ENCODE results near the gene AGAP1. TPM values are rescaled to one million over a fixed set of nuclear protein-coding genes. Genes with fewer than 3 reads are reported as not detected.

AGAP1 gene
- total and polyA plus RNA-seq, 4 donors, result 36.1 to 79.4 (median 52.6) TPM

GRCh38 chr2:235623752-235624151, 129.9 kb downstream of the AGAP1 start:
- H3K4me1 ChIP-seq (ENCODE audit: control insufficient read depth, insufficient read depth, low read length), result peaks cover 28% of the 10 kb centered on the region
- H3K27me3 ChIP-seq (ENCODE audit: control insufficient read depth, insufficient read depth, low read length), result no peaks in the 10 kb centered on the region
- no peak overlapping the region for H3K4me3 ChIP-seq (ENCODE audit: low read depth, low read length)
- no peak overlapping the region for H3K27ac ChIP-seq (ENCODE audit: low read depth, low read length)
- H3K36me3 ChIP-seq (ENCODE audit: control insufficient read depth, insufficient read depth, low read length), result peaks cover 10% of the 10 kb centered on the region
- DNase-seq (ENCODE audit: low read depth in 4 of 6, low spot score in 6 of 6), result no peak
- no peaks in the 10 kb centered on the region for H3K9me3 ChIP-seq (ENCODE audit: control insufficient read depth, insufficient read depth, low read length)
- WGBS (ENCODE audit: insufficient coverage), result no CpG with 5 or more reads among the region's 2 CpGs

GRCh38 chr2:235626658-235627057, 132.8 kb downstream of the AGAP1 start:
- no peak overlapping the region for H3K4me3 ChIP-seq (ENCODE audit: low read depth, low read length)
- no peaks in the 10 kb centered on the region for H3K27me3 ChIP-seq (ENCODE audit: control insufficient read depth, insufficient read depth, low read length)
- H3K4me1 ChIP-seq (ENCODE audit: control insufficient read depth, insufficient read depth, low read length), result peaks cover 31% of the 10 kb centered on the region
- H3K9me3 ChIP-seq (ENCODE audit: control insufficient read depth, insufficient read depth, low read length), result no peaks in the 10 kb centered on the region
- DNase-seq (ENCODE audit: low read depth in 4 of 6, low spot score in 6 of 6), result no peak
- no peaks in the 10 kb centered on the region for H3K36me3 ChIP-seq (ENCODE audit: control insufficient read depth, insufficient read depth, low read length)
- H3K27ac ChIP-seq (ENCODE audit: low read depth, low read length), result no peak overlapping the region
- WGBS (ENCODE audit: insufficient coverage), result 100% methylated on average over 1 of the region's 5 CpGs

GRCh38 chr2:235627682-235628081, 133.8 kb downstream of the AGAP1 start:
- Histone ChIP-seq H3K4me3 (ENCODE audit: low read depth, low read length) (no peak overlapping the region), H3K27ac (ENCODE audit: low read depth, low read length) (no peak overlapping the region), H3K9me3 (ENCODE audit: control insufficient read depth, insufficient read depth, low read length) (no peaks in the 10 kb centered on the region), H3K27me3 (ENCODE audit: control insufficient read depth, insufficient read depth, low read length) (no peaks in the 10 kb centered on the region), H3K36me3 (ENCODE audit: control insufficient read depth, insufficient read depth, low read length) (no peaks in the 10 kb centered on the region), H3K4me1 (ENCODE audit: control insufficient read depth, insufficient read depth, low read length) (peaks cover 23% of the 10 kb centered on the region)
- DNase-seq (ENCODE audit: low read depth in 4 of 6, low spot score in 6 of 6), result peak in 1 of 6 donors; percentile 42
- 79% methylated on average over 2 of the region's 4 CpGs for WGBS (ENCODE audit: insufficient coverage)

- no peaks in the 10 kb centered on the region for H3K9me3 ChIP-seq (ENCODE audit: control insufficient read depth, insufficient read depth, low read length)
- H3K4me3 ChIP-seq (ENCODE audit: low read depth, low read length), result no peak overlapping the region
- H3K27ac ChIP-seq (ENCODE audit: low read depth, low read length), result no peak overlapping the region
- peak in 2 of 6 donors; percentile 86 to 95 for DNase-seq (ENCODE audit: low read depth in 4 of 6, low spot score in 6 of 6)
- H3K27me3 ChIP-seq (ENCODE audit: control insufficient read depth, insufficient read depth, low read length), result no peaks in the 10 kb centered on the region
- H3K4me1 ChIP-seq (ENCODE audit: control insufficient read depth, insufficient read depth, low read length), result peaks cover 21% of the 10 kb centered on the region
- WGBS (ENCODE audit: insufficient coverage), result 24% methylated on average over 21 of the region's 21 CpGs
- H3K36me3 ChIP-seq (ENCODE audit: control insufficient read depth, insufficient read depth, low read length), result no peaks in the 10 kb centered on the region
Measured at GRCh38 chr2:235630718-235631296, 137.0 kb downstream of the AGAP1 start.

- 74% methylated on average over 6 of the region's 12 CpGs for WGBS (ENCODE audit: insufficient coverage)
- no peak for DNase-seq (ENCODE audit: low read depth in 4 of 6, low spot score in 6 of 6)
- Histone ChIP-seq H3K4me3 (ENCODE audit: low read depth, low read length) (no peak overlapping the region), H3K27ac (ENCODE audit: low read depth, low read length) (no peak overlapping the region), H3K4me1 (ENCODE audit: control insufficient read depth, insufficient read depth, low read length) (peaks cover 34% of the 10 kb centered on the region), H3K36me3 (ENCODE audit: control insufficient read depth, insufficient read depth, low read length) (no peaks in the 10 kb centered on the region), H3K9me3 (ENCODE audit: control insufficient read depth, insufficient read depth, low read length) (no peaks in the 10 kb centered on the region), H3K27me3 (ENCODE audit: control insufficient read depth, insufficient read depth, low read length) (no peaks in the 10 kb centered on the region)
Measured at GRCh38 chr2:235634435-235635158, 140.8 kb downstream of the AGAP1 start.

- Histone ChIP-seq H3K9me3 (ENCODE audit: control insufficient read depth, insufficient read depth, low read length) (no peaks in the 10 kb centered on the region), H3K4me3 (ENCODE audit: low read depth, low read length) (no peak overlapping the region), H3K4me1 (ENCODE audit: control insufficient read depth, insufficient read depth, low read length) (peaks cover 32% of the 10 kb centered on the region), H3K36me3 (ENCODE audit: control insufficient read depth, insufficient read depth, low read length) (no peaks in the 10 kb centered on the region), H3K27ac (ENCODE audit: low read depth, low read length) (no peak overlapping the region), H3K27me3 (ENCODE audit: control insufficient read depth, insufficient read depth, low read length) (no peaks in the 10 kb centered on the region)
- DNase-seq (ENCODE audit: low read depth in 4 of 6, low spot score in 6 of 6), result no peak
- 88% methylated on average over 12 of the region's 12 CpGs for WGBS (ENCODE audit: insufficient coverage)
Measured at GRCh38 chr2:235636546-235636945, 142.7 kb downstream of the AGAP1 start.

GRCh38 chr2:235637896-235638295, 144.1 kb downstream of the AGAP1 start:
- Histone ChIP-seq H3K27ac (ENCODE audit: low read depth, low read length) (no peak overlapping the region), H3K4me3 (ENCODE audit: low read depth, low read length) (no peak overlapping the region), H3K36me3 (ENCODE audit: control insufficient read depth, insufficient read depth, low read length) (no peaks in the 10 kb centered on the region), H3K27me3 (ENCODE audit: control insufficient read depth, insufficient read depth, low read length) (no peaks in the 10 kb centered on the region), H3K9me3 (ENCODE audit: control insufficient read depth, insufficient read depth, low read length) (no peaks in the 10 kb centered on the region), H3K4me1 (ENCODE audit: control insufficient read depth, insufficient read depth, low read length) (peaks cover 40% of the 10 kb centered on the region)
- 98% methylated on average over 5 of the region's 7 CpGs for WGBS (ENCODE audit: insufficient coverage)
- DNase-seq (ENCODE audit: low read depth in 4 of 6, low spot score in 6 of 6), result no peak

GRCh38 chr2:235638541-235639427, 144.9 kb downstream of the AGAP1 start:
- H3K4me3 ChIP-seq (ENCODE audit: low read depth, low read length), result no peak overlapping the region
- no peaks in the 10 kb centered on the region for H3K27me3 ChIP-seq (ENCODE audit: control insufficient read depth, insufficient read depth, low read length)
- H3K27ac ChIP-seq (ENCODE audit: low read depth, low read length), result no peak overlapping the region
- no peak for DNase-seq (ENCODE audit: low read depth in 4 of 6, low spot score in 6 of 6)
- H3K9me3 ChIP-seq (ENCODE audit: control insufficient read depth, insufficient read depth, low read length), result no peaks in the 10 kb centered on the region
- peaks cover 42% of the 10 kb centered on the region for H3K4me1 ChIP-seq (ENCODE audit: control insufficient read depth, insufficient read depth, low read length)
- no peaks in the 10 kb centered on the region for H3K36me3 ChIP-seq (ENCODE audit: control insufficient read depth, insufficient read depth, low read length)
- WGBS (ENCODE audit: insufficient coverage), result 81% methylated on average over 11 of the region's 12 CpGs

- Histone ChIP-seq H3K27me3 (ENCODE audit: control insufficient read depth, insufficient read depth, low read length) (no peaks in the 10 kb centered on the region), H3K27ac (ENCODE audit: low read depth, low read length) (no peak overlapping the region), H3K4me3 (ENCODE audit: low read depth, low read length) (no peak overlapping the region), H3K36me3 (ENCODE audit: control insufficient read depth, insufficient read depth, low read length) (no peaks in the 10 kb centered on the region), H3K9me3 (ENCODE audit: control insufficient read depth, insufficient read depth, low read length) (no peaks in the 10 kb centered on the region), H3K4me1 (ENCODE audit: control insufficient read depth, insufficient read depth, low read length) (peaks cover 48% of the 10 kb centered on the region)
- peak in 2 of 6 donors; percentile 49 to 66 for DNase-seq (ENCODE audit: low read depth in 4 of 6, low spot score in 6 of 6)
- 35% methylated on average over 6 of the region's 8 CpGs for WGBS (ENCODE audit: insufficient coverage)
Measured at GRCh38 chr2:235639428-235639773, 145.6 kb downstream of the AGAP1 start.

Measured in spinal cord (tissue), 10 donors.